Ascending aorta (tissue), 2 donors: Measurements from ENCODE around the gene C1QTNF8. TPM values are rescaled to one million over a fixed set of nuclear protein-coding genes. Genes with fewer than 3 reads are reported as not detected.

Experiments used
- DNase-seq, 2 donors: peaks; one replicate each; pipeline ENCODE4 v3.0.0-alpha.2; 2019; ENCODE audit warnings: low spot score in 2 of 2
- H3K27ac ChIP-seq, 2 donors: fragments of 200-600 bp; sonication (generic); one replicate each; pipeline ENCODE4 v1.5.1; 2016 to 2017; ENCODE audit warnings: mild to moderate bottlenecking in 1 of 2
- H3K27me3 ChIP-seq: fragments of 200-600 bp; sonication (generic); one replicate; pipeline ENCODE4 v1.5.1; 2017
- H3K36me3 ChIP-seq, 2 donors: fragments of 200-600 bp; sonication (generic); one replicate each; pipeline ENCODE4 v1.5.1; 2016
- H3K4me1 ChIP-seq, 2 donors: fragments of 200-600 bp; sonication (generic); one replicate each; pipeline ENCODE4 v1.5.1; 2016 to 2017; ENCODE audit warnings: mild to moderate bottlenecking in 1 of 2
- H3K4me3 ChIP-seq, 2 donors: fragments of 200-600 bp; sonication (generic); one replicate each; pipeline ENCODE4 v1.5.1; 2016 to 2017; ENCODE audit warnings: mild to moderate bottlenecking in 1 of 2
- H3K9me3 ChIP-seq, 2 donors: fragments of 200-600 bp; sonication (generic); one replicate each; pipeline ENCODE4 v1.5.1; 2016
- CTCF ChIP-seq, 3 experiments: fragments of 200-600 bp in 2 of 3; fragments of 450-650 bp in 1 of 3; sonication (generic) in 2 of 3; IDR thresholded peaks; one replicate each; pipeline ENCODE4 v1.5.1; 2016 to 2019; ENCODE audit warnings: antibody characterized with exemption in 3 of 3, mild to moderate bottlenecking in 1 of 3, moderate library complexity in 1 of 3
- intact Hi-C: fragments of 100-400 bp; cut with DNase I; formaldehyde crosslinking; loops from one replicate; pipeline ENCODE4 v1.15.1; 2023
- total RNA-seq: library from RNA; depleted of rRNA; stranded (reverse); fragments of >200 nt; gene quantifications from one replicate; pipeline ENCODE4 v1.1.0, GENCODE V29; 2016

C1QTNF8 gene
- total RNA-seq, 1 donor from 2014 or later = not detected

DNA sequence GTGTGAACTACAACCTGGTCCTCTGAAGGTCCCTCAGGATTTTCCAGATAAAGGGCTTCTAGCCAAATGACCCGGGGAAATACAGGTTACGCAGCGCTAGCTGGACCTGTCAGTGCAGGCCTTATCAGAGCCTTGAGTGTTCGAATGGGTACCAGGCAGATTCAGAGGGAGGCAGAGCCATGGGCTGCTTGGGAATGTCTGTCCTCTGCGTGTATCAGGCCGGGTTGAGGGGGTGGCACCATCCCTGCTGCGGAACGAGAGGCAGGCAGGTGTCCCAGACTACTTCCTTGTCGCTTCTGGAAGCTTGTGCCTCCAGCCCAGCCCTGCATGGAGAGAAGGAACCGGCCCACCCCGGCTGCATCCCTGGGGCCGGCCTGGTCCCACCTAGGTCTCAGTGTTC, 57.1 kb downstream of the C1QTNF8 start:
- TF ChIP-seq CTCF (IDR thresholded peaks at IDR 0.05) = no peak
- H3K27me3 ChIP-seq = no peaks in the 10 kb centered on the region
- no peak overlapping the region for H3K4me3 ChIP-seq
- no peaks in the 10 kb centered on the region for H3K4me1 ChIP-seq
- DNase-seq = no peak
- H3K9me3 ChIP-seq = no peaks in the 10 kb centered on the region
- intact Hi-C loops = no loop called here
- H3K27ac ChIP-seq = no peak overlapping the region
- H3K36me3 ChIP-seq = no peaks in the 10 kb centered on the region

Other genes starting within 250 kb of the C1QTNF8 start
- gene LMF1, start 125.3 kb downstream of the C1QTNF8 start, total RNA-seq = 26.9 TPM
- gene SOX8, start 114.5 kb downstream of the C1QTNF8 start, total RNA-seq = 18.9 TPM
- gene SSTR5, start 23.5 kb downstream of the C1QTNF8 start, total RNA-seq = not detected
- gene CACNA1H, start 56.9 kb upstream of the C1QTNF8 start, total RNA-seq = 57.5 TPM
- not detected for gene TPSG1, start 129.0 kb upstream of the C1QTNF8 start, total RNA-seq
- gene TPSB2, start 133.9 kb upstream of the C1QTNF8 start, total RNA-seq = not detected
- 6.7 TPM for gene TPSAB1, start 144.5 kb upstream of the C1QTNF8 start, total RNA-seq
- gene TPSD1, start 159.8 kb upstream of the C1QTNF8 start, total RNA-seq = 20.8 TPM
- 141 TPM for gene UBE2I, start 213.4 kb upstream of the C1QTNF8 start, total RNA-seq
- gene BAIAP3, start 237.4 kb upstream of the C1QTNF8 start, total RNA-seq = 0.64 TPM